Spleen (tissue), 11 donors: ENCODE data around the gene CAPN9. TPM values are rescaled to one million over a fixed set of nuclear protein-coding genes. Genes with fewer than 3 reads are reported as not detected.

ENCODE experiments used
- DNase-seq: peaks from one replicate; pipeline ENCODE4 v3.0.0-alpha.2; 2020
- H3K27ac ChIP-seq, 8 donors: fragments of 200-600 bp; sonication (generic) in 7 of 8; 1 replicate in 4 of 8; 2 replicates in 4 of 8; pipeline versions ENCODE4 v1.5.0 to v1.8.0; 2016 to 2021; ENCODE audit warnings: inconsistent platforms in 4 of 8, mild to moderate bottlenecking in 4 of 8, moderate library complexity in 1 of 8
- H3K27me3 ChIP-seq, 7 donors: fragments of 200-600 bp; sonication (generic) in 6 of 7; replicated peaks in 1 of 7; 1 replicate in 4 of 7; 2 replicates in 3 of 7; pipeline versions ENCODE4 v1.5.0 to v1.8.0; 2016 to 2021; ENCODE audit warnings: inconsistent platforms in 3 of 7, mild to moderate bottlenecking in 1 of 7
- H3K36me3 ChIP-seq, 6 donors: fragments of 200-600 bp; sonication (generic) in 5 of 6; 1 replicate in 4 of 6; 2 replicates in 2 of 6; pipeline versions ENCODE4 v1.5.0 to v1.8.0; 2016 to 2021; ENCODE audit warnings: inconsistent platforms in 2 of 6
- H3K4me1 ChIP-seq, 6 donors: fragments of 200-600 bp; sonication (generic) in 5 of 6; 1 replicate in 3 of 6; 2 replicates in 3 of 6; pipeline versions ENCODE4 v1.5.0 to v1.8.0; 2016 to 2021; ENCODE audit warnings: inconsistent platforms in 3 of 6
- H3K4me3 ChIP-seq, 8 donors: fragments of 200-600 bp; sonication (generic) in 7 of 8; 1 replicate in 4 of 8; 2 replicates in 4 of 8; pipeline versions ENCODE4 v1.5.0 to v1.8.0; 2016 to 2021; ENCODE audit warnings: inconsistent platforms in 4 of 8, mild to moderate bottlenecking in 4 of 8, moderate library complexity in 2 of 8
- H3K9me3 ChIP-seq, 8 donors: fragments of 200-600 bp; sonication (generic) in 7 of 8; 1 replicate in 4 of 8; 2 replicates in 4 of 8; pipeline versions ENCODE4 v1.5.0 to v1.8.0; 2016 to 2021; ENCODE audit warnings: inconsistent platforms in 4 of 8
- POLR2A ChIP-seq, 3 donors: fragments of 450-650 bp; IDR thresholded peaks; one replicate each; pipeline ENCODE4 v1.5.1; 2017; ENCODE audit warnings: antibody characterized with exemption in 3 of 3, mild to moderate bottlenecking in 1 of 3
- POLR2AphosphoS5 ChIP-seq, 3 donors: sonication (generic); formaldehyde crosslinking; IDR thresholded peaks; one replicate each; pipeline ENCODE4 v1.5.1; 2017; ENCODE audit warnings: antibody characterized with exemption in 3 of 3
- WGBS, 5 donors: extraction: QIAGEN DNeasy Blood & Tissue Kit in 3 of 5; methylation state at CpG; one replicate each; pipeline versions ENCODE4 v1.1.5 to v1.1.7; 2013 to 2018; 5-methylcytosine and 5-hydroxymethylcytosine counted together
- intact Hi-C: fragments of 100-400 bp; cut with DNase I; formaldehyde crosslinking; loops from one replicate; pipeline ENCODE4 v1.15.0; 2023; ENCODE audit warnings: low total_unique reads
- polyA plus RNA-seq, 3 donors: library from polyadenylated mRNA; stranded (reverse); fragments of 200-250 nt; gene quantifications; one replicate each; pipeline ENCODE4 v1.2.1, GENCODE V29; 2013
- total RNA-seq, 7 donors: library from RNA; depleted of rRNA in 3 of 7; stranded (reverse); fragments of >200 nt in 3 of 7; fragmentation: NEBNext Ultra II Directional in 4 of 7; extraction: Animal tissue kit (Norgen Biotek cat#: 25700) in 4 of 7; gene quantifications; one replicate each; pipeline versions ENCODE4 v1.1.0 to v1.2.1, GENCODE V29; 2016 to 2021
- TF ChIP-seq, protein P1 (sequence below), 11 experiments: fragments of 200-600 bp in 7 of 11; fragments of 450-650 bp in 4 of 11; sonication (generic) in 4 of 11; IDR thresholded peaks in 8 of 11; conservative IDR thresholded peaks in 3 of 11; 1 replicate in 7 of 11; 2 replicates in 4 of 11; pipeline versions ENCODE4 v1.4.0 to v1.8.0; 2016 to 2021; ENCODE audit warnings: antibody characterized with exemption in 11 of 11, inconsistent platforms in 4 of 11, mild to moderate bottlenecking in 1 of 11
- donor health status: healthy with polysubstance abuse.
- donor health status: DM: no; HTN: no; CAD: no; lungs with moderate emphysema.
- donor health status: DM: no; HTN: no; CAD: no.
- donor health status: Bipolar disorder and iron deficiency.
- donor health status: healthy.
- donor health status: DM: no; HTN: no; CAD: no.
- donor health status: DM: yes; HTN: yes; CAD: no.

CAPN9 gene
- total and polyA plus RNA-seq, 10 donors: 0.05 TPM; not detected in 9

- Histone ChIP-seq H3K36me3 (no peaks in the 10 kb centered on the region), H3K9me3 (no peaks in the 10 kb centered on the region), H3K4me1 (no peaks in the 10 kb centered on the region), H3K27me3 (peaks cover 0 to 15% (median 0%) of the 10 kb centered on the region in 7 donors), H3K27ac (no peak overlapping the region), H3K4me3 (no peak overlapping the region)
- TF ChIP-seq POLR2A (IDR thresholded peaks at IDR 0.05) (no peak), POLR2AphosphoS5 (IDR thresholded peaks at IDR 0.05) (no peak)
- TF ChIP-seq, protein P1, sequence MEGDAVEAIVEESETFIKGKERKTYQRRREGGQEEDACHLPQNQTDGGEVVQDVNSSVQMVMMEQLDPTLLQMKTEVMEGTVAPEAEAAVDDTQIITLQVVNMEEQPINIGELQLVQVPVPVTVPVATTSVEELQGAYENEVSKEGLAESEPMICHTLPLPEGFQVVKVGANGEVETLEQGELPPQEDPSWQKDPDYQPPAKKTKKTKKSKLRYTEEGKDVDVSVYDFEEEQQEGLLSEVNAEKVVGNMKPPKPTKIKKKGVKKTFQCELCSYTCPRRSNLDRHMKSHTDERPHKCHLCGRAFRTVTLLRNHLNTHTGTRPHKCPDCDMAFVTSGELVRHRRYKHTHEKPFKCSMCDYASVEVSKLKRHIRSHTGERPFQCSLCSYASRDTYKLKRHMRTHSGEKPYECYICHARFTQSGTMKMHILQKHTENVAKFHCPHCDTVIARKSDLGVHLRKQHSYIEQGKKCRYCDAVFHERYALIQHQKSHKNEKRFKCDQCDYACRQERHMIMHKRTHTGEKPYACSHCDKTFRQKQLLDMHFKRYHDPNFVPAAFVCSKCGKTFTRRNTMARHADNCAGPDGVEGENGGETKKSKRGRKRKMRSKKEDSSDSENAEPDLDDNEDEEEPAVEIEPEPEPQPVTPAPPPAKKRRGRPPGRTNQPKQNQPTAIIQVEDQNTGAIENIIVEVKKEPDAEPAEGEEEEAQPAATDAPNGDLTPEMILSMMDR (IDR thresholded peaks at IDR 0.05 in 8 of 11, conservative IDR thresholded peaks at IDR 0.05 in 3 of 11): no peak
- intact Hi-C loops: no loop called here
- 88 to 95% (median 91%) methylated on average over 9 of the region's 9 CpGs for WGBS, 5 donors
- no peak for DNase-seq
Observed at GRCh38 chr1:230793463-230793745, 46.2 kb downstream of the CAPN9 start.

GRCh38 chr1:230794431-230794830 lies 47.2 kb downstream of the CAPN9 start:
- no peaks in the 10 kb centered on the region for H3K9me3 ChIP-seq
- H3K27me3 ChIP-seq: peaks cover 0 to 15% (median 0%) of the 10 kb centered on the region in 7 donors
- WGBS, 5 donors: 54 to 76% (median 72%) methylated on average over 5 of the region's 5 CpGs
- no peak overlapping the region for H3K27ac ChIP-seq
- DNase-seq: no peak
- intact Hi-C loops: no loop called here
- H3K4me3 ChIP-seq: no peak overlapping the region
- no peaks in the 10 kb centered on the region for H3K36me3 ChIP-seq
- no peaks in the 10 kb centered on the region for H3K4me1 ChIP-seq
- TF ChIP-seq, protein P1 (IDR thresholded peaks at IDR 0.05 in 8 of 11, conservative IDR thresholded peaks at IDR 0.05 in 3 of 11): no peak
- TF ChIP-seq POLR2A (IDR thresholded peaks at IDR 0.05) (no peak), POLR2AphosphoS5 (IDR thresholded peaks at IDR 0.05) (no peak)

DNA sequence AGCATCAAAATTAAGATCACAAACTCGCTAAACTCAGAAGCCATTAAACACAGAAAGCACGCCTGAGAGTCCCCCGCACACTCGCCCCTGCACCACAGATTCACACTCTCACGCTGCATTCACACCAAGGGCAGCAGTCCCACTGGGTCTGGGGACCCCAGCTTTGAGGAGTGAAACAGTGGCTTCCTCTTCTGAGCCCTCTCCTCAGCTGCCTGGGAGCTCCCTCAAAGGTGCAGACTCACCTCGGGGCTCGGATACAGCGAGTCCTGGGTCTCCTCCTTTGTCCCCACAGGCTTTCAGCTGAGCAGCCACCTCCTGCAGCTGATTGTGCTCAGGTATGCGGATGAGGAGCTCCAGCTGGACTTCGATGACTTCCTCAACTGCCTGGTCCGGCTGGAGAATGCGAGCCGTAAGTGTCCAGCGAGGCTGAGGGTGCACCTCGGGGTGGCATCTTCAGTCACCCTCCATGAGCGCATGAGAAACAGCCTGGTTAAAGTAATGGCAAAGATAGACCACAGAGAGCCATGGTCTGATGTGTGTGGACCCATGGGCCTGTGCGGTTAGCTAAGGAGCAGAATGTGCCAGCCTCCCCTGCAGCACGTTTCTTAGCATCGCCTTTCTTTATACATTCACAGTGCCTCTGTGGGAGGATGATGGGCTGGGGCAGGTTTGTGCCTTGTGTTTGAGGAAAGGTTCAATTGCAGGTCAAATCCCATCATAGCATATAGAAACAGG lies 47.9 kb downstream of the CAPN9 start:
- TF ChIP-seq POLR2AphosphoS5 (IDR thresholded peaks at IDR 0.05) (no peak), POLR2A (IDR thresholded peaks at IDR 0.05) (no peak)
- Histone ChIP-seq H3K36me3 (no peaks in the 10 kb centered on the region), H3K9me3 (no peaks in the 10 kb centered on the region), H3K4me1 (no peaks in the 10 kb centered on the region), H3K27me3 (peaks cover 0 to 15% (median 0%) of the 10 kb centered on the region in 7 donors), H3K4me3 (no peak overlapping the region), H3K27ac (no peak overlapping the region)
- no peak for DNase-seq
- WGBS, 5 donors: 85 to 92% (median 87%) methylated on average over 16 to 19 of the region's 19 CpGs
- intact Hi-C loops: no loop called here

- H3K27ac ChIP-seq: no peak overlapping the region
- peaks cover 0 to 20% (median 0%) of the 10 kb centered on the region in 7 donors for H3K27me3 ChIP-seq
- TF ChIP-seq, protein P1 (IDR thresholded peaks at IDR 0.05 in 8 of 11, conservative IDR thresholded peaks at IDR 0.05 in 3 of 11): no peak
- TF ChIP-seq POLR2A (IDR thresholded peaks at IDR 0.05) (no peak), POLR2AphosphoS5 (IDR thresholded peaks at IDR 0.05) (no peak)
- intact Hi-C loops: no loop called here
- no peaks in the 10 kb centered on the region for H3K36me3 ChIP-seq
- 36 to 62% (median 60%) methylated on average over 2 of the region's 2 CpGs for WGBS, 5 donors
- no peak overlapping the region for H3K4me3 ChIP-seq
- no peaks in the 10 kb centered on the region for H3K4me1 ChIP-seq
- no peak for DNase-seq
- no peaks in the 10 kb centered on the region for H3K9me3 ChIP-seq
Observed at GRCh38 chr1:230796626-230797025, 49.4 kb downstream of the CAPN9 start.
